ENCODE data around the gene KRT81.

The KRT81 gene

GRCh38 chr12:52238916-52239646 is 52.3 kb downstream of the KRT81 start:
- no peak for DNase-seq

GRCh38 chr12:52238207-52238840 is 53.0 kb downstream of the KRT81 start:
- no peak for DNase-seq

- no peak for DNase-seq
Measured at GRCh38 chr12:52236386-52237050, 54.8 kb downstream of the KRT81 start.
